Fibroblast of skin of abdomen (primary cell): ENCODE data around the gene LYZ.

ENCODE experiments used
- DNase-seq: peaks from one replicate; pipeline ENCODE4 v3.0.0-alpha.2; 2013

The LYZ gene

GRCh38 chr12:69338936-69339335, 9.2 kb upstream of the LYZ start:
- no peak for DNase-seq

- no peak for DNase-seq
These were observed 8.2 kb upstream of the LYZ start for GRCh38 chr12:69339999-69340398.

- no peak for DNase-seq
These were observed 6.9 kb upstream of the LYZ start for GRCh38 chr12:69341328-69341727.

- no peak for DNase-seq
These were observed 5.8 kb upstream of the LYZ start for GRCh38 chr12:69342421-69342820.

- no peak for DNase-seq
These were observed 4.8 kb upstream of the LYZ start for GRCh38 chr12:69343357-69343756.

- DNase-seq, result no peak
These were observed 4.1 kb upstream of the LYZ start for GRCh38 chr12:69343885-69344612.

- DNase-seq, result no peak
These were observed 3.1 kb upstream of the LYZ start for GRCh38 chr12:69345077-69345476.

GRCh38 chr12:69345742-69346141, 2.4 kb upstream of the LYZ start:
- no peak for DNase-seq

GRCh38 chr12:69350002-69350626, 1.9 kb downstream of the LYZ start:
- no peak for DNase-seq

GRCh38 chr12:69350777-69351176, 2.6 kb downstream of the LYZ start:
- no peak for DNase-seq

GRCh38 chr12:69351462-69352236, 3.5 kb downstream of the LYZ start:
- DNase-seq, result no peak

- DNase-seq, result no peak
These were observed 4.7 kb downstream of the LYZ start for GRCh38 chr12:69352904-69353303.

GRCh38 chr12:69354172-69354555, 6.0 kb downstream of the LYZ start:
- DNase-seq, result no peak

- DNase-seq, result no peak
These were observed 6.5 kb downstream of the LYZ start for GRCh38 chr12:69354556-69355187.

GRCh38 chr12:69355363-69356028, 7.3 kb downstream of the LYZ start:
- DNase-seq, result no peak

GRCh38 chr12:69359531-69360347, 11.6 kb downstream of the LYZ start, which contains the start of gene YEATS4:
Gene YEATS4, plus strand, starts transcription at chr12:69359743. Its CDS starts 230 bp downstream, at chr12:69359973.
- peak; percentile 84 for DNase-seq

- no peak for DNase-seq
These were observed 12.1 kb downstream of the LYZ start for GRCh38 chr12:69360348-69360672.

- no peak for DNase-seq
These were observed 18.6 kb downstream of the LYZ start for GRCh38 chr12:69366796-69367195.

GRCh38 chr12:69368171-69368570, 20.0 kb downstream of the LYZ start:
- DNase-seq, result no peak

- DNase-seq, result no peak
These were observed 34.9 kb downstream of the LYZ start for GRCh38 chr12:69383074-69383473.

GRCh38 chr12:69385038-69385437, 36.9 kb downstream of the LYZ start:
- no peak for DNase-seq

GRCh38 chr12:69386921-69387320, 38.7 kb downstream of the LYZ start:
- no peak for DNase-seq
